ENCODE results near the gene EXOG. TPM values are rescaled to one million over a fixed set of nuclear protein-coding genes. Genes with fewer than 3 reads are reported as not detected.

EXOG gene
- total RNA-seq, 1 experiment from 2014 or later: 8.3 TPM

DNA sequence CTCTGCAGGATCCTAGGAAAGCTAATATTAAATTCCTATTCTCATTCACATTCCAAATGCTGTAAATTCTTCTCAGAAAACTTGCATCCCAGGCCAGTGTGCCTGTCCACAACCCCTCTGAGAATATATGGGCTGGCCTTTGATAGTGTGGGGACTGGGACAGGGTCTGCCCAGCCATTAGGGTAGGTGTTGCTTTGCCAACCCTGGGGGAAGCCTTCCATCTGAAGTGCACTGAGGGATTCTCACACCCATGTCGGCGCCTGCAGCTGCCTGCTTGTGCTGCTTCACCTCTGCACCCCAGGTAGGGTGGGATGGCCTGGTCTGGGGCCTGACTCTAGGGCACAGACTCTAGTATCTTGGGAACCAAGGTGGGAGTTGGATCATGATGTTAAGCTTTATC lies 15.2 kb upstream of the EXOG start:
- no peak overlapping the region for H3K9ac ChIP-seq (ENCODE audit: low read length)
- BruUV-seq (replicated peaks): no TSS peak
- DNase-seq (ENCODE audit: low read depth, low spot score) (no peak), ATAC-seq (no peak)
- intact Hi-C loops (cut with micrococcal nuclease): loop anchor here (2.0 to 5.0 kb wide), 3 partner anchors 134 to 364 kb away; partner anchors contain the start of gene XYLB
- H3K4me2 ChIP-seq (ENCODE audit: low read length): no peak overlapping the region
- H3K27me3 ChIP-seq (ENCODE audit: insufficient read depth, low read length): no peaks in the 10 kb centered on the region
- no peaks in the 10 kb centered on the region for H3K79me2 ChIP-seq (ENCODE audit: insufficient read depth, low read length)
- no peaks in the 10 kb centered on the region for H3K9me3 ChIP-seq (ENCODE audit: control insufficient read depth in 1 of 2, insufficient read depth in 1 of 2, low read depth in 1 of 2, low read length in 2 of 2)
- POLR2A ChIA-PET: interaction anchor here (0.6 kb wide), 1 partner anchor 315 kb away, joined by 4 read pairs; the partner anchor contains the start of gene OXSR1
- H3K4me3 ChIP-seq (replicated peaks in 1 of 2; ENCODE audit: low read depth in 1 of 2, low read length in 2 of 2): no peak overlapping the region
- H3K36me3 ChIP-seq (ENCODE audit: control insufficient read depth in 1 of 2, insufficient read depth in 2 of 2, low read length in 2 of 2): peaks cover 15 to 28% of the 10 kb centered on the region in 2 experiments; a peak in 3 of 4 replicates
- H3K9me2 ChIP-seq (ENCODE audit: insufficient read depth): no peaks in the 10 kb centered on the region
- H2AFZ ChIP-seq (ENCODE audit: low read depth, low read length, poor library complexity, severe bottlenecking): no peak overlapping the region
- CTCF ChIA-PET: interaction anchor here (1.6 to 1.8 kb wide), 2 partner anchors 11 to 134 kb away, joined by 4 to 10 read pairs; partner anchors contain the start of gene XYLB
- no peak overlapping the region for H3K27ac ChIP-seq (ENCODE audit: low read depth, low read length)
- TF ChIP-seq EZH2 (IDR thresholded peaks at IDR 0.05) (no peak), RAD21 (IDR thresholded peaks at IDR 0.05; ENCODE audit: low read depth) (no peak), SIN3A (IDR thresholded peaks at IDR 0.05; ENCODE audit: low read depth) (no peak), TCF7L2 (IDR thresholded peaks at IDR 0.05; ENCODE audit: borderline replicate concordance, extremely low read depth, insufficient read depth, insufficient read length) (no peak), SP1 (IDR thresholded peaks at IDR 0.05; ENCODE audit: low read depth) (no peak), JUND (IDR thresholded peaks at IDR 0.05) (no peak), EZH2phosphoT487 (IDR thresholded peaks at IDR 0.05; ENCODE audit: borderline replicate concordance) (no peak), ZNF274 (IDR thresholded peaks at IDR 0.05; ENCODE audit: low read depth, low read length) (no peak), FOSL1 (IDR thresholded peaks at IDR 0.05; ENCODE audit: low read depth) (no peak), ELF1 (IDR thresholded peaks at IDR 0.05; ENCODE audit: borderline replicate concordance, low read depth) (no peak), EGR1 (IDR thresholded peaks at IDR 0.05; ENCODE audit: low read depth) (no peak), POLR2AphosphoS5 (IDR thresholded peaks at IDR 0.05; ENCODE audit: low read depth, low read length) (no peak), CEBPB (IDR thresholded peaks at IDR 0.05; ENCODE audit: low read depth) (no peak), POLR2A (IDR thresholded peaks at IDR 0.05; ENCODE audit: borderline replicate concordance, extremely low read depth, insufficient read depth, insufficient read length) (no peak), YY1 (IDR thresholded peaks at IDR 0.05; ENCODE audit: extremely low read depth, insufficient replicate concordance, low read depth, low read length) (no peak)
- TF ChIP-seq, protein P1, sequence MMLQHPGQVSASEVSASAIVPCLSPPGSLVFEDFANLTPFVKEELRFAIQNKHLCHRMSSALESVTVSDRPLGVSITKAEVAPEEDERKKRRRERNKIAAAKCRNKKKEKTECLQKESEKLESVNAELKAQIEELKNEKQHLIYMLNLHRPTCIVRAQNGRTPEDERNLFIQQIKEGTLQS (IDR thresholded peaks at IDR 0.05): no peak
- TF ChIP-seq, protein P2, sequence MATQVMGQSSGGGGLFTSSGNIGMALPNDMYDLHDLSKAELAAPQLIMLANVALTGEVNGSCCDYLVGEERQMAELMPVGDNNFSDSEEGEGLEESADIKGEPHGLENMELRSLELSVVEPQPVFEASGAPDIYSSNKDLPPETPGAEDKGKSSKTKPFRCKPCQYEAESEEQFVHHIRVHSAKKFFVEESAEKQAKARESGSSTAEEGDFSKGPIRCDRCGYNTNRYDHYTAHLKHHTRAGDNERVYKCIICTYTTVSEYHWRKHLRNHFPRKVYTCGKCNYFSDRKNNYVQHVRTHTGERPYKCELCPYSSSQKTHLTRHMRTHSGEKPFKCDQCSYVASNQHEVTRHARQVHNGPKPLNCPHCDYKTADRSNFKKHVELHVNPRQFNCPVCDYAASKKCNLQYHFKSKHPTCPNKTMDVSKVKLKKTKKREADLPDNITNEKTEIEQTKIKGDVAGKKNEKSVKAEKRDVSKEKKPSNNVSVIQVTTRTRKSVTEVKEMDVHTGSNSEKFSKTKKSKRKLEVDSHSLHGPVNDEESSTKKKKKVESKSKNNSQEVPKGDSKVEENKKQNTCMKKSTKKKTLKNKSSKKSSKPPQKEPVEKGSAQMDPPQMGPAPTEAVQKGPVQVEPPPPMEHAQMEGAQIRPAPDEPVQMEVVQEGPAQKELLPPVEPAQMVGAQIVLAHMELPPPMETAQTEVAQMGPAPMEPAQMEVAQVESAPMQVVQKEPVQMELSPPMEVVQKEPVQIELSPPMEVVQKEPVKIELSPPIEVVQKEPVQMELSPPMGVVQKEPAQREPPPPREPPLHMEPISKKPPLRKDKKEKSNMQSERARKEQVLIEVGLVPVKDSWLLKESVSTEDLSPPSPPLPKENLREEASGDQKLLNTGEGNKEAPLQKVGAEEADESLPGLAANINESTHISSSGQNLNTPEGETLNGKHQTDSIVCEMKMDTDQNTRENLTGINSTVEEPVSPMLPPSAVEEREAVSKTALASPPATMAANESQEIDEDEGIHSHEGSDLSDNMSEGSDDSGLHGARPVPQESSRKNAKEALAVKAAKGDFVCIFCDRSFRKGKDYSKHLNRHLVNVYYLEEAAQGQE (IDR thresholded peaks at IDR 0.05; ENCODE audit: low read depth): no peak
- TF ChIP-seq, protein P3, sequence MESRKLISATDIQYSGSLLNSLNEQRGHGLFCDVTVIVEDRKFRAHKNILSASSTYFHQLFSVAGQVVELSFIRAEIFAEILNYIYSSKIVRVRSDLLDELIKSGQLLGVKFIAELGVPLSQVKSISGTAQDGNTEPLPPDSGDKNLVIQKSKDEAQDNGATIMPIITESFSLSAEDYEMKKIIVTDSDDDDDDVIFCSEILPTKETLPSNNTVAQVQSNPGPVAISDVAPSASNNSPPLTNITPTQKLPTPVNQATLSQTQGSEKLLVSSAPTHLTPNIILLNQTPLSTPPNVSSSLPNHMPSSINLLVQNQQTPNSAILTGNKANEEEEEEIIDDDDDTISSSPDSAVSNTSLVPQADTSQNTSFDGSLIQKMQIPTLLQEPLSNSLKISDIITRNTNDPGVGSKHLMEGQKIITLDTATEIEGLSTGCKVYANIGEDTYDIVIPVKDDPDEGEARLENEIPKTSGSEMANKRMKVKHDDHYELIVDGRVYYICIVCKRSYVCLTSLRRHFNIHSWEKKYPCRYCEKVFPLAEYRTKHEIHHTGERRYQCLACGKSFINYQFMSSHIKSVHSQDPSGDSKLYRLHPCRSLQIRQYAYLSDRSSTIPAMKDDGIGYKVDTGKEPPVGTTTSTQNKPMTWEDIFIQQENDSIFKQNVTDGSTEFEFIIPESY (IDR thresholded peaks at IDR 0.05; ENCODE audit: extremely low read depth, insufficient replicate concordance, low read length): no peak
- TF ChIP-seq, protein P4, sequence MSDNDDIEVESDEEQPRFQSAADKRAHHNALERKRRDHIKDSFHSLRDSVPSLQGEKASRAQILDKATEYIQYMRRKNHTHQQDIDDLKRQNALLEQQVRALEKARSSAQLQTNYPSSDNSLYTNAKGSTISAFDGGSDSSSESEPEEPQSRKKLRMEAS (IDR thresholded peaks at IDR 0.05): no peak
- RAD21 ChIA-PET (ENCODE audit: low non-redundant PET in 1 of 2, low total read pairs in 2 of 2, uncharacterized antibody in 2 of 2, unreplicated experiment in 2 of 2): no interaction called here
- H3K4me1 ChIP-seq (ENCODE audit: control insufficient read depth in 1 of 2, insufficient read depth in 2 of 2, low read length in 2 of 2): no peaks in the 10 kb centered on the region
- H4K20me1 ChIP-seq (ENCODE audit: insufficient read depth): no peaks in the 10 kb centered on the region
